ENCODE data around the gene AQP4.

The AQP4 gene

DNA sequence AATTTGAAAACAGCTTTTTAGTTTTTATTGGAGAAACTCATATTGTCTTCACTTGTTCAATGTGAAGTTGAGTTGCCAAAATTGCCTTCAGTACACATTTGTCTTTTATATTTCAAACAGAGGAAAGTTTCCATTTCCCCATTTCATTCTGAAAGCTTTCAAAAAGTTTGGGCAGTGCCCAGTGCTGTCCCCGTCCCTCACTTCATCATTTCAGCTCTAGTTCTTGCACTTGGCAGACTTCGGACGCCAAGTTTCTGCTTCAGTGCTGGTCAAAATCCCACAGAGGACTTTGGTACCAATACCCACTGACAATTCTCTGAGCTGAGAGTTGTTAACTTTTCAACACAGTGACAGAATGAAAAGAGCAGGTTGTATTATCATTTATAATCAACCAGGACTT lies 43.4 kb upstream of the AQP4 start:
- Histone ChIP-seq H3K4me1 (ENCODE audit: control insufficient read depth, insufficient read depth, low read length) (no peaks in the 10 kb centered on the region), H3K36me3 (ENCODE audit: control insufficient read depth in 2 of 2, insufficient read depth in 1 of 2, low read length in 2 of 2) (no peaks in the 10 kb centered on the region), H3K4me3 (ENCODE audit: low read depth, low read length) (no peak overlapping the region), H3K9me3 (ENCODE audit: control insufficient read depth, insufficient read depth, low read depth, low read length) (no peaks in the 10 kb centered on the region), H3K27ac (ENCODE audit: extremely low read depth, low read depth, low read length) (no peak overlapping the region)
- TF ChIP-seq ZNF138 (tag by site-specific recombination; IDR thresholded peaks at IDR 0.05; ENCODE audit: borderline replicate concordance) (no peak), YY1 (tag by site-specific recombination; IDR thresholded peaks at IDR 0.05) (no peak), ZFP3 (tag by site-specific recombination; IDR thresholded peaks at IDR 0.05; ENCODE audit: low read depth) (no peak), ZNF707 (tag by site-specific recombination; IDR thresholded peaks at IDR 0.05) (no peak), ZEB2 (tag by site-specific recombination; IDR thresholded peaks at IDR 0.05) (no peak), ZBTB7A (tag by site-specific recombination; IDR thresholded peaks at IDR 0.05; ENCODE audit: low read depth) (no peak)
- TF ChIP-seq, protein P1, sequence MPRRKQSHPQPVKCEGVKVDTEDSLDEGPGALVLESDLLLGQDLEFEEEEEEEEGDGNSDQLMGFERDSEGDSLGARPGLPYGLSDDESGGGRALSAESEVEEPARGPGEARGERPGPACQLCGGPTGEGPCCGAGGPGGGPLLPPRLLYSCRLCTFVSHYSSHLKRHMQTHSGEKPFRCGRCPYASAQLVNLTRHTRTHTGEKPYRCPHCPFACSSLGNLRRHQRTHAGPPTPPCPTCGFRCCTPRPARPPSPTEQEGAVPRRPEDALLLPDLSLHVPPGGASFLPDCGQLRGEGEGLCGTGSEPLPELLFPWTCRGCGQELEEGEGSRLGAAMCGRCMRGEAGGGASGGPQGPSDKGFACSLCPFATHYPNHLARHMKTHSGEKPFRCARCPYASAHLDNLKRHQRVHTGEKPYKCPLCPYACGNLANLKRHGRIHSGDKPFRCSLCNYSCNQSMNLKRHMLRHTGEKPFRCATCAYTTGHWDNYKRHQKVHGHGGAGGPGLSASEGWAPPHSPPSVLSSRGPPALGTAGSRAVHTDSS (tag by site-specific recombination; IDR thresholded peaks at IDR 0.05): no peak
- ChIA-PET CTCF (no interaction called here), POLR2A (interaction anchor here (0.6 kb wide), 1 partner anchor 548 kb away, joined by 5 read pairs; no protein-coding TSS in a partner anchor)

DNA sequence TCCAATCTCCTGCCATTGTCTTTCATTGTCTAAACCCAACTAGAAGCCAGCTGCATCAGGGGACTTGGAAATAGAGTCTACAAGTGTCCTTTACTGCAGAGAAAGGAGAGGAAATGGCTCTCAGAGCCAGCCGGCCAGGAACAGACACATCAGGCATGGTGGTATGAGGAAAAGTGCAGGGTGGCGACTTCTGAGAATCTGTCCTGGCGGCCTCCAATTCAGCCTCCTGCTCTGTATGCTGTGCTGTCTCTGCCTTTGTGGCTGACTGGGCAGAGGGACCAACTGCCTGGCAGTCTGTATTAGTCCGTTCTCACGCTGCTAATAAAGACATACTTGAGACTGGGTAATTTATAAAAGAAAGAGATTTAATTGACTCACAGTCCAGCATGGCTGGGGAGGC lies 36.8 kb upstream of the AQP4 start:
- ChIA-PET POLR2A (no interaction called here), CTCF (no interaction called here)
- no peak overlapping the region for H3K27ac ChIP-seq (ENCODE audit: extremely low read depth, low read depth, low read length)
- no peak overlapping the region for H3K4me3 ChIP-seq (ENCODE audit: low read depth, low read length)
- H3K36me3 ChIP-seq (ENCODE audit: control insufficient read depth in 2 of 2, insufficient read depth in 1 of 2, low read length in 2 of 2): no peaks in the 10 kb centered on the region
- H3K9me3 ChIP-seq (ENCODE audit: control insufficient read depth, insufficient read depth, low read depth, low read length): no peaks in the 10 kb centered on the region
- no peak for TF ChIP-seq ZFP37 (tag by site-specific recombination; IDR thresholded peaks at IDR 0.05)
- TF ChIP-seq MEIS1 (CRISPR knock-in tag; IDR thresholded peaks at IDR 0.05; ENCODE audit: borderline replicate concordance): no peak
- no peak for TF ChIP-seq IKZF3 (tag by site-specific recombination; IDR thresholded peaks at IDR 0.05)
- no peak for TF ChIP-seq ZNF10 (tag by site-specific recombination; IDR thresholded peaks at IDR 0.05)
- TF ChIP-seq, protein P2, sequence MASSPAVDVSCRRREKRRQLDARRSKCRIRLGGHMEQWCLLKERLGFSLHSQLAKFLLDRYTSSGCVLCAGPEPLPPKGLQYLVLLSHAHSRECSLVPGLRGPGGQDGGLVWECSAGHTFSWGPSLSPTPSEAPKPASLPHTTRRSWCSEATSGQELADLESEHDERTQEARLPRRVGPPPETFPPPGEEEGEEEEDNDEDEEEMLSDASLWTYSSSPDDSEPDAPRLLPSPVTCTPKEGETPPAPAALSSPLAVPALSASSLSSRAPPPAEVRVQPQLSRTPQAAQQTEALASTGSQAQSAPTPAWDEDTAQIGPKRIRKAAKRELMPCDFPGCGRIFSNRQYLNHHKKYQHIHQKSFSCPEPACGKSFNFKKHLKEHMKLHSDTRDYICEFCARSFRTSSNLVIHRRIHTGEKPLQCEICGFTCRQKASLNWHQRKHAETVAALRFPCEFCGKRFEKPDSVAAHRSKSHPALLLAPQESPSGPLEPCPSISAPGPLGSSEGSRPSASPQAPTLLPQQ (tag by site-specific recombination; IDR thresholded peaks at IDR 0.05): no peak
- no peak for TF ChIP-seq ZNF302 (tag by site-specific recombination; IDR thresholded peaks at IDR 0.05; ENCODE audit: low read depth)
- TF ChIP-seq ZNF624 (tag by site-specific recombination; IDR thresholded peaks at IDR 0.05): no peak
- TF ChIP-seq ZNF155 (tag by site-specific recombination; IDR thresholded peaks at IDR 0.05): no peak
- TF ChIP-seq, protein P3, sequence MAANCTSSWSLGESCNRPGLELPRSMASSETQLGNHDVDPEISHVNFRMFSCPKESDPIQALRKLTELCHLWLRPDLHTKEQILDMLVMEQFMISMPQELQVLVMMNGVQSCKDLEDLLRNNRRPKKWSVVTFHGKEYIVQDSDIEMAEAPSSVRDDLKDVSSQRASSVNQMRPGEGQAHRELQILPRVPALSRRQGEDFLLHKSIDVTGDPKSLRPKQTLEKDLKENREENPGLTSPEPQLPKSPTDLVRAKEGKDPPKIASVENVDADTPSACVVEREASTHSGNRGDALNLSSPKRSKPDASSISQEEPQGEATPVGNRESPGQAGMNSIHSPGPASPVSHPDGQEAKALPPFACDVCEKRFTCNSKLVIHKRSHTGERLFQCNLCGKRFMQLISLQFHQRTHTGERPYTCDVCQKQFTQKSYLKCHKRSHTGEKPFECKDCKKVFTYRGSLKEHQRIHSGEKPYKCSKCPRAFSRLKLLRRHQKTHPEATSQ (tag by site-specific recombination; IDR thresholded peaks at IDR 0.05): no peak
- TF ChIP-seq ZNF830 (tag by site-specific recombination; IDR thresholded peaks at IDR 0.05; ENCODE audit: low read depth): no peak
- TF ChIP-seq BCL11B (tag by site-specific recombination; IDR thresholded peaks at IDR 0.05; ENCODE audit: low read depth): no peak
- no peak for TF ChIP-seq ZNF521 (tag by site-specific recombination; IDR thresholded peaks at IDR 0.05)
- TF ChIP-seq ZNF555 (tag by site-specific recombination; conservative IDR thresholded peaks at IDR 0.05): no peak
- no peak for TF ChIP-seq ZNF596 (tag by site-specific recombination; IDR thresholded peaks at IDR 0.05)
- no peak for TF ChIP-seq FEZF1 (tag by site-specific recombination; IDR thresholded peaks at IDR 0.05)
- TF ChIP-seq OSR2 (tag by site-specific recombination; IDR thresholded peaks at IDR 0.05): no peak
- no peak for TF ChIP-seq ZNF76 (tag by site-specific recombination; IDR thresholded peaks at IDR 0.05; ENCODE audit: borderline replicate concordance, low read depth)
- no peak for TF ChIP-seq ZNF184 (tag by site-specific recombination; IDR thresholded peaks at IDR 0.05)
- TF ChIP-seq, protein P4, sequence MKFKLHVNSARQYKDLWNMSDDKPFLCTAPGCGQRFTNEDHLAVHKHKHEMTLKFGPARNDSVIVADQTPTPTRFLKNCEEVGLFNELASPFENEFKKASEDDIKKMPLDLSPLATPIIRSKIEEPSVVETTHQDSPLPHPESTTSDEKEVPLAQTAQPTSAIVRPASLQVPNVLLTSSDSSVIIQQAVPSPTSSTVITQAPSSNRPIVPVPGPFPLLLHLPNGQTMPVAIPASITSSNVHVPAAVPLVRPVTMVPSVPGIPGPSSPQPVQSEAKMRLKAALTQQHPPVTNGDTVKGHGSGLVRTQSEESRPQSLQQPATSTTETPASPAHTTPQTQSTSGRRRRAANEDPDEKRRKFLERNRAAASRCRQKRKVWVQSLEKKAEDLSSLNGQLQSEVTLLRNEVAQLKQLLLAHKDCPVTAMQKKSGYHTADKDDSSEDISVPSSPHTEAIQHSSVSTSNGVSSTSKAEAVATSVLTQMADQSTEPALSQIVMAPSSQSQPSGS (tag by site-specific recombination; IDR thresholded peaks at IDR 0.05; ENCODE audit: low read depth): no peak
- no peaks in the 10 kb centered on the region for H3K4me1 ChIP-seq (ENCODE audit: control insufficient read depth, insufficient read depth, low read length)
